ENCODE data around the gene SYVN1. TPM values are rescaled to one million over a fixed set of nuclear protein-coding genes. Genes with fewer than 3 reads are reported as not detected.

The SYVN1 gene
- total RNA-seq, 1 experiment from 2014 or later, result 74.9 TPM

DNA sequence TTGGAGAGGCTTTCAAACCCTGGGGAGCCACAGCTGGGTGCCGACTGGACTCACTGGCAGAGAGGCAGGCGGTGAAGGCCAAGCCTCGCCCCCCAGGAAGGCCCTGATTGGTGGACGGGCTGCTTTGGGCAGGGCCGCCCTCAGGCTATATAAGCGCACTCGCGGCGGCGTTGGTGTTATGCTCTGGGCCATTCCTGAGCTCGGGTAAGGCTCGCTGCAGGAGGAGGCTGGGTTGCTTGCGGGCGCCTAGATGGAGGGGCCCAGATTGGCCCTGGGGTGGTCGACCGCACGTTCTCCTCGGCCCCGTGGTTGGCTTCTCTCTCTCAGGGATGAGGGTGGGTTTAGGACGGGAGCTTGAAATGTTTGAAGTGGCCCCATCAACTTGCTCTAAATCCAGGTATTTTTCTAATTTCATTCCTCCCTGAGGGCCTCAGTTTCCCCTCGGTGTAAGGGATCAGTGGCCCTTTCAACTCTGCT lies 35.8 kb upstream of the SYVN1 start, which contains the start of gene SPDYC:
Gene SPDYC, plus strand, starts transcription at position 176 of the 477 bp plus-strand sequence. CDS start 1,125 bp downstream, outside the sequence.
- DNase-seq (ENCODE audit: unreplicated experiment), result no peak
- no peak within 1 kb of the TSS for H3K27ac Mint-ChIP-seq (ENCODE audit: low read depth, unreplicated experiment)
- no TSS peak for BruUV-seq (replicated peaks)
- ChIA-PET POLR2A (no interaction called here), CTCF (interaction anchor here (1.1 kb wide), 1 partner anchor 10 kb away, joined by 5 read pairs; no protein-coding TSS in a partner anchor)
- no peaks in the 10 kb centered on the region for H3K4me1 Mint-ChIP-seq (ENCODE audit: insufficient read depth, unreplicated experiment)
- no peaks in the 10 kb centered on the region for H3K27me3 Mint-ChIP-seq (ENCODE audit: insufficient read depth, unreplicated experiment)
- no peak for TF ChIP-seq CTCF (IDR thresholded peaks at IDR 0.05; ENCODE audit: unreplicated experiment)
- H3K36me3 Mint-ChIP-seq (ENCODE audit: insufficient read depth, unreplicated experiment), result no peaks in the 10 kb centered on the region
- no peak within 1 kb of the TSS for H3K4me3 Mint-ChIP-seq (ENCODE audit: unreplicated experiment)
- no peaks in the 10 kb centered on the region for H3K9me3 Mint-ChIP-seq (ENCODE audit: unreplicated experiment)
- intact Hi-C loops (cut with micrococcal nuclease), result no loop called here

- H3K9me3 Mint-ChIP-seq (ENCODE audit: unreplicated experiment), result no peaks in the 10 kb centered on the region
- H3K27me3 Mint-ChIP-seq (ENCODE audit: insufficient read depth, unreplicated experiment), result no peaks in the 10 kb centered on the region
- H3K27ac Mint-ChIP-seq (ENCODE audit: low read depth, unreplicated experiment), result no peak overlapping the region
- H3K36me3 Mint-ChIP-seq (ENCODE audit: insufficient read depth, unreplicated experiment), result no peaks in the 10 kb centered on the region
- no TSS peak for BruUV-seq (replicated peaks)
- ChIA-PET CTCF (interaction anchor here (0.6 to 1.1 kb wide), 2 partner anchors 11 to 207 kb away, joined by 3 to 5 read pairs; no protein-coding TSS in a partner anchor), POLR2A (interaction anchor here (0.6 to 0.7 kb wide), 2 partner anchors 9 to 30 kb away, joined by 3 read pairs; no protein-coding TSS in a partner anchor)
- DNase-seq (ENCODE audit: unreplicated experiment), result no peak
- intact Hi-C loops (cut with micrococcal nuclease), result no loop called here
- no peak overlapping the region for H3K4me3 Mint-ChIP-seq (ENCODE audit: unreplicated experiment)
- TF ChIP-seq CTCF (IDR thresholded peaks at IDR 0.05; ENCODE audit: unreplicated experiment), result no peak
- no peaks in the 10 kb centered on the region for H3K4me1 Mint-ChIP-seq (ENCODE audit: insufficient read depth, unreplicated experiment)
Observed at GRCh38 chr11:65169164-65169641, 34.9 kb upstream of the SYVN1 start.

GRCh38 chr11:65167656-65168055 lies 33.3 kb upstream of the SYVN1 start:
- Mint-ChIP-seq H3K9me3 (ENCODE audit: unreplicated experiment) (no peaks in the 10 kb centered on the region), H3K27me3 (ENCODE audit: insufficient read depth, unreplicated experiment) (no peaks in the 10 kb centered on the region), H3K27ac (ENCODE audit: low read depth, unreplicated experiment) (no peak overlapping the region), H3K4me3 (ENCODE audit: unreplicated experiment) (no peak overlapping the region), H3K36me3 (ENCODE audit: insufficient read depth, unreplicated experiment) (no peaks in the 10 kb centered on the region), H3K4me1 (ENCODE audit: insufficient read depth, unreplicated experiment) (no peaks in the 10 kb centered on the region)
- intact Hi-C loops (cut with micrococcal nuclease), result no loop called here
- ChIA-PET CTCF (no interaction called here), POLR2A (interaction anchor here (1.3 kb wide), 1 partner anchor 30 kb away, joined by 5 read pairs; no protein-coding TSS in a partner anchor)
- DNase-seq (ENCODE audit: unreplicated experiment), result no peak
- BruUV-seq (replicated peaks), result no TSS peak
- no peak for TF ChIP-seq CTCF (IDR thresholded peaks at IDR 0.05; ENCODE audit: unreplicated experiment)

DNA sequence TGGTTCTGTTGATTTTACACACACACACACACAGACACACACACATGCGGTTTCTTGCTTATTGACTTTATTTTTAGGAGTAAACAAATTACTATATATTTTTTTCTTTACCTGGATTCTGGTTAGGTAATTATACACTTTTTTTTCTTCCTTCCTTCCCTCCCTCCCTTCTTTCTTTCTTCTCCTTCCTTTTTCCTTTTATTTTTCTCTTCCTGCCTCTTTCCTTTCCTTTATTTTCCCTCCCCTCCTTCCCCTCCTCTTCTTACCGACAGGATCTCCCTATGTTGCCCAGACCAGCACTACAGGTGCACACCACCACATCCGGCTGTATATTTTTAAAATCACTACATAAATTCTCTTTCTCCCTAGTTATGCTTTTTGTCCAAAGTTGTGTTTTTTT lies 32.6 kb upstream of the SYVN1 start:
- POLR2A ChIA-PET, result interaction anchor here (1.3 to 1.7 kb wide), 2 partner anchors 29 to 32 kb away, joined by 5 read pairs; no protein-coding TSS in a partner anchor
- no peak overlapping the region for H3K27ac Mint-ChIP-seq (ENCODE audit: low read depth, unreplicated experiment)
- CTCF ChIA-PET, result no interaction called here
- no peak overlapping the region for H3K4me3 Mint-ChIP-seq (ENCODE audit: unreplicated experiment)
- H3K27me3 Mint-ChIP-seq (ENCODE audit: insufficient read depth, unreplicated experiment), result no peaks in the 10 kb centered on the region
- intact Hi-C loops (cut with micrococcal nuclease), result no loop called here
- no peak for DNase-seq (ENCODE audit: unreplicated experiment)
- no peaks in the 10 kb centered on the region for H3K36me3 Mint-ChIP-seq (ENCODE audit: insufficient read depth, unreplicated experiment)
- no peaks in the 10 kb centered on the region for H3K9me3 Mint-ChIP-seq (ENCODE audit: unreplicated experiment)
- no peaks in the 10 kb centered on the region for H3K4me1 Mint-ChIP-seq (ENCODE audit: insufficient read depth, unreplicated experiment)
- no peak for TF ChIP-seq CTCF (IDR thresholded peaks at IDR 0.05; ENCODE audit: unreplicated experiment)
- BruUV-seq (replicated peaks), result no TSS peak
